ENCODE measurements around the gene HELZ2.

HELZ2 gene

DNA sequence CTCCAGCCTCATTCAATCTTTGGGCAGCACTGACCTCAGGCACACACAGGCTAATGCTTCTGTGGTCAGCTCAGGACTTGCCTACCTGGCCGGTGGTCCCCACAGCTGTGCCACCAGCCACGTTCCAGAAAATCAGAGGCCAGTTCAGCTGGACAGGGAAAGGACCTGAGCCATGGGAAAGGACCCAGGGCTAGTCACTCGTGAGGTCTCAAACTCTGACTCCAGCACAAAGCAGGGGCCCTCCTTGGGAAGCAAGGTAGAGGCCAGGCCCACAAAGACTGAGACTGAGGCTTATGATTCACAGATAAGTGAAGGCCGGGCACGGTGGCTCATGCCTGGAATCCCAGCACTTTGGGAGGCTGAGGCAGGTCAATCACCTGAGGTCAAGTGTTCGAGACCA, 22.4 kb upstream of the HELZ2 start:
- no peak for TF ChIP-seq EZH2phosphoT487 (IDR thresholded peaks at IDR 0.05; ENCODE audit: borderline replicate concordance)
- TF ChIP-seq, protein P1, sequence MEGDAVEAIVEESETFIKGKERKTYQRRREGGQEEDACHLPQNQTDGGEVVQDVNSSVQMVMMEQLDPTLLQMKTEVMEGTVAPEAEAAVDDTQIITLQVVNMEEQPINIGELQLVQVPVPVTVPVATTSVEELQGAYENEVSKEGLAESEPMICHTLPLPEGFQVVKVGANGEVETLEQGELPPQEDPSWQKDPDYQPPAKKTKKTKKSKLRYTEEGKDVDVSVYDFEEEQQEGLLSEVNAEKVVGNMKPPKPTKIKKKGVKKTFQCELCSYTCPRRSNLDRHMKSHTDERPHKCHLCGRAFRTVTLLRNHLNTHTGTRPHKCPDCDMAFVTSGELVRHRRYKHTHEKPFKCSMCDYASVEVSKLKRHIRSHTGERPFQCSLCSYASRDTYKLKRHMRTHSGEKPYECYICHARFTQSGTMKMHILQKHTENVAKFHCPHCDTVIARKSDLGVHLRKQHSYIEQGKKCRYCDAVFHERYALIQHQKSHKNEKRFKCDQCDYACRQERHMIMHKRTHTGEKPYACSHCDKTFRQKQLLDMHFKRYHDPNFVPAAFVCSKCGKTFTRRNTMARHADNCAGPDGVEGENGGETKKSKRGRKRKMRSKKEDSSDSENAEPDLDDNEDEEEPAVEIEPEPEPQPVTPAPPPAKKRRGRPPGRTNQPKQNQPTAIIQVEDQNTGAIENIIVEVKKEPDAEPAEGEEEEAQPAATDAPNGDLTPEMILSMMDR (conservative IDR thresholded peaks at IDR 0.05; ENCODE audit: low read length), result no peak
- no peaks in the 10 kb centered on the region for H3F3A ChIP-seq (ENCODE audit: low read depth)
- H3K79me2 ChIP-seq (ENCODE audit: insufficient read depth, low read length), result no peaks in the 10 kb centered on the region
- H3K4me3 ChIP-seq (ENCODE audit: low read length, poor library complexity, severe bottlenecking), result no peak overlapping the region
- H3K4me2 ChIP-seq (ENCODE audit: low read depth, low read length, poor library complexity, severe bottlenecking), result no peak overlapping the region
- no peak overlapping the region for H2AFZ ChIP-seq (ENCODE audit: low read length)
- H3K9ac ChIP-seq (ENCODE audit: low read depth, low read length, poor library complexity, severe bottlenecking), result no peak overlapping the region
- H3K36me3 ChIP-seq (ENCODE audit: insufficient read depth, low read length), result peaks cover 50% of the 10 kb centered on the region; the same call in 1 of the 2 replicates
- no peaks in the 10 kb centered on the region for H3K9me2 ChIP-seq (replicated peaks; ENCODE audit: low read depth, low read length)
- no peaks in the 10 kb centered on the region for H3K9me3 ChIP-seq (ENCODE audit: insufficient read depth, low read depth, low read length)
- H3K4me1 ChIP-seq (ENCODE audit: insufficient read depth, low read length, poor library complexity, severe bottlenecking), result no peaks in the 10 kb centered on the region
- H3K27me3 ChIP-seq (ENCODE audit: insufficient read depth, low read length, poor library complexity, severe bottlenecking), result no peaks in the 10 kb centered on the region
- H4K20me1 ChIP-seq (ENCODE audit: insufficient read depth, low read length, poor library complexity, severe bottlenecking), result no peaks in the 10 kb centered on the region

DNA sequence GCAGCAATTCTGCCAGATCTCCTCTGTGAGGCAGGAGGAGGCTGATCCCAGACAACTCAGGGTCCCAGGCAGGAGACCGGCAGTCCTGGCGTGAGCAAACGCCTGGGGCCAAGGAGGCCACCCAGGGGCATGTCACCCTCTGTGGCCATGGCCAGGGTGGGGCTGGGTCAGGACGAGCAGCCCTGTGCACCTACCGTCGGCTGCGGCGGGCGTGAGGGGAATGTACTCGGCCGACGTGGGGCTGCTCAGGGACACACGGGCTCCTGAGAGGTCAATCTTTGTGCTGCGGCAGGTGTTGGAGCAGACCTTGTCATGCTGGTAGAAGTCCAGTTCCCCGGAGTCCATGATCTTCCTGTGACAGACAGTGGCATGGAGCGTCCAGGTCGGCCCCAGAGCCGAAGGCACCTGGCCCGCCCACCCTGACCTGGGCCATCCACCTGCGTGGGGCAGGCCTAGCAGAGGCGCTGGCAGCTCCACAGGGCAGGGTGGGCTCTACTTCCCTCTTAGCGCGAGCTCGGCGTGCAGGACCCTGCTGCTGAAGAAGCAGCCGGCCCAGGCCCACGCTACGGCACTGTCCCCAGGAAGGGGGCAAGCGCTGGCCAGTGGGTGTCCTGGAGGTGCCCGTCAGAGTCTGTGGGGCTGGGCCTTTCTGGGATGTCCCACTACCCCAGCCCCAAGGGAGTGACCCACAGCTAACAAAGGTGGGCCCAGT, 21.5 kb upstream of the HELZ2 start:
- Histone ChIP-seq H3K9ac (ENCODE audit: low read depth, low read length, poor library complexity, severe bottlenecking) (no peak overlapping the region), H3K27me3 (ENCODE audit: insufficient read depth, low read length, poor library complexity, severe bottlenecking) (no peaks in the 10 kb centered on the region), H3K4me3 (ENCODE audit: low read length, poor library complexity, severe bottlenecking) (no peak overlapping the region), H3K9me2 (replicated peaks; ENCODE audit: low read depth, low read length) (no peaks in the 10 kb centered on the region), H3K36me3 (ENCODE audit: insufficient read depth, low read length) (peaks cover 42% of the 10 kb centered on the region; the same call in 1 of the 2 replicates), H4K20me1 (ENCODE audit: insufficient read depth, low read length, poor library complexity, severe bottlenecking) (no peaks in the 10 kb centered on the region), H3K4me2 (ENCODE audit: low read depth, low read length, poor library complexity, severe bottlenecking) (no peak overlapping the region), H2AFZ (ENCODE audit: low read length) (no peak overlapping the region), H3K4me1 (ENCODE audit: insufficient read depth, low read length, poor library complexity, severe bottlenecking) (no peaks in the 10 kb centered on the region), H3F3A (ENCODE audit: low read depth) (no peaks in the 10 kb centered on the region), H3K79me2 (ENCODE audit: insufficient read depth, low read length) (no peaks in the 10 kb centered on the region), H3K9me3 (ENCODE audit: insufficient read depth, low read depth, low read length) (no peaks in the 10 kb centered on the region)
- TF ChIP-seq EZH2phosphoT487 (IDR thresholded peaks at IDR 0.05; ENCODE audit: borderline replicate concordance), result no peak
- TF ChIP-seq, protein P1 (conservative IDR thresholded peaks at IDR 0.05; ENCODE audit: low read length), result no peak

DNA sequence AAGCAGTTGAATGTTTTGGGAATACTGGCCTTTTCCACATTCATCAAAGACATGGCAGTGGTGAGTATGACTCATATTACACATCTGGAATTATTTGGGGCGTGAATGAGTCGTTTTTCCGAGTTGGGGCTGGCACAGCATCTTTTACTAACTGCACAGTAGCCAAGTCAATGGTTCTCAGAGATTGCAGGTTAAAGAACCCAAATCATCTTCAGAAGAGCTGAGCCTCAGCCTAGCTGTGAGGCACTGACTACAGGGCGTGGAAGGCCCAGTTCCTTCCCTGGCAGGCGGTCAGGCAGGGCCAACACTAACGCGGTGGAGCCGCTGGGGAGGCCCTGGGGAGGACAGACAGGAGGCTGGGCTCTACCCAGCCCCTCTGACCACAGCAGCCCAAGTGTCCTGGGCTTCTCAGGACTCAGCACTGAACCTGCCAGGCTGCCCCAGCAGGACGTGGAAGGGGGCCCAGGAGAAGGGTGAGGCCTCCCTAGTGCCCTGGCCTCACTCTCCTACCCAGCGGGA, 20.1 kb upstream of the HELZ2 start:
- Histone ChIP-seq H3K9me3 (ENCODE audit: insufficient read depth, low read depth, low read length) (no peaks in the 10 kb centered on the region), H3K9ac (ENCODE audit: low read depth, low read length, poor library complexity, severe bottlenecking) (no peak overlapping the region), H3K4me1 (ENCODE audit: insufficient read depth, low read length, poor library complexity, severe bottlenecking) (no peaks in the 10 kb centered on the region), H3K79me2 (ENCODE audit: insufficient read depth, low read length) (no peaks in the 10 kb centered on the region), H3K36me3 (ENCODE audit: insufficient read depth, low read length) (peaks cover 30% of the 10 kb centered on the region; the same call in 1 of the 2 replicates), H3F3A (ENCODE audit: low read depth) (no peaks in the 10 kb centered on the region), H3K4me2 (ENCODE audit: low read depth, low read length, poor library complexity, severe bottlenecking) (no peak overlapping the region), H3K9me2 (replicated peaks; ENCODE audit: low read depth, low read length) (no peaks in the 10 kb centered on the region), H4K20me1 (ENCODE audit: insufficient read depth, low read length, poor library complexity, severe bottlenecking) (no peaks in the 10 kb centered on the region), H3K27me3 (ENCODE audit: insufficient read depth, low read length, poor library complexity, severe bottlenecking) (no peaks in the 10 kb centered on the region), H2AFZ (ENCODE audit: low read length) (no peak overlapping the region), H3K4me3 (ENCODE audit: low read length, poor library complexity, severe bottlenecking) (no peak overlapping the region)
- TF ChIP-seq EZH2phosphoT487 (IDR thresholded peaks at IDR 0.05; ENCODE audit: borderline replicate concordance), result no peak
- TF ChIP-seq, protein P1 (conservative IDR thresholded peaks at IDR 0.05; ENCODE audit: low read length), result no peak

Measured in Loucy (cell line).